Left renal cortex interstitium (tissue), 4 donors: ENCODE results near the gene MAP3K12. TPM values are rescaled to one million over a fixed set of nuclear protein-coding genes. Genes with fewer than 3 reads are reported as not detected.
"Not testable (repeated sequence)": the region's sequence is repeated elsewhere in the genome, so short reads cannot be mapped to it uniquely, and the experiment has no call there.

Experiments used
- DNase-seq, 4 donors: peaks; one replicate each; pipeline ENCODE4 v3.0.0-alpha.2; 2013; ENCODE audit warnings: low read depth in 4 of 4, low spot score in 2 of 4, missing footprints in 1 of 4
- polyA plus RNA-seq, 4 donors: library from polyadenylated mRNA; unstranded; fragments of 120-200 nt; gene quantifications; one replicate each; pipeline ENCODE4 v1.2.1, GENCODE V29; 2013; ENCODE audit not compliant: insufficient read length in 4 of 4

The MAP3K12 gene, protein sequence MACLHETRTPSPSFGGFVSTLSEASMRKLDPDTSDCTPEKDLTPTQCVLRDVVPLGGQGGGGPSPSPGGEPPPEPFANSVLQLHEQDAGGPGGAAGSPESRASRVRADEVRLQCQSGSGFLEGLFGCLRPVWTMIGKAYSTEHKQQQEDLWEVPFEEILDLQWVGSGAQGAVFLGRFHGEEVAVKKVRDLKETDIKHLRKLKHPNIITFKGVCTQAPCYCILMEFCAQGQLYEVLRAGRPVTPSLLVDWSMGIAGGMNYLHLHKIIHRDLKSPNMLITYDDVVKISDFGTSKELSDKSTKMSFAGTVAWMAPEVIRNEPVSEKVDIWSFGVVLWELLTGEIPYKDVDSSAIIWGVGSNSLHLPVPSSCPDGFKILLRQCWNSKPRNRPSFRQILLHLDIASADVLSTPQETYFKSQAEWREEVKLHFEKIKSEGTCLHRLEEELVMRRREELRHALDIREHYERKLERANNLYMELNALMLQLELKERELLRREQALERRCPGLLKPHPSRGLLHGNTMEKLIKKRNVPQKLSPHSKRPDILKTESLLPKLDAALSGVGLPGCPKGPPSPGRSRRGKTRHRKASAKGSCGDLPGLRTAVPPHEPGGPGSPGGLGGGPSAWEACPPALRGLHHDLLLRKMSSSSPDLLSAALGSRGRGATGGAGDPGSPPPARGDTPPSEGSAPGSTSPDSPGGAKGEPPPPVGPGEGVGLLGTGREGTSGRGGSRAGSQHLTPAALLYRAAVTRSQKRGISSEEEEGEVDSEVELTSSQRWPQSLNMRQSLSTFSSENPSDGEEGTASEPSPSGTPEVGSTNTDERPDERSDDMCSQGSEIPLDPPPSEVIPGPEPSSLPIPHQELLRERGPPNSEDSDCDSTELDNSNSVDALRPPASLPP
- polyA plus RNA-seq, result 10 to 100 TPM; 17.6 to 37.8 (median 28.6) TPM

GRCh38 chr12:53499266-53500141 is at the start of gene MAP3K12:
MAP3K12 (minus strand) TSS chr12:53499458; CDS start chr12:53487391, 12,067 bp downstream.
- peak in 1 of 4 donors; percentile 37 for DNase-seq

DNA sequence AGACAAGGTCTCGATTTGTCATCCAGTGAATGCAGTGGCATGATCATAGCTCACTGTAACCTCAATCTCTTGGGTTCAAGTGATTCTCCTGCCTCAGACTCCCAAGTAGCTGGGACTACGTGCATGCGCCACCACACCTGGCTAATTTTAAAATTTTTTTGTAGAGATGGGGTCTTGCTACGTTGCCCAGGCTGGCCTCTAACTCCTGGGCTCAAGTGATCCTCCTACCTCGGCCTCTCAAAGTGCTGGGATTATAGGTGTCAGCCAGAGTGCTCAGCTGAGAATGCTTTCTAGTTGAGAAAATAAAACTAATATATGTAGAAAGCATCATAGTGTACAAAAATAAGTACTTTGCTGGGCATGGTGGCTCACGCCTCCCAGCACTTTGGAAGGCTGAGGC is 49.1 kb upstream of the MAP3K12 start:
- DNase-seq, result not testable (repeated sequence)

DNA sequence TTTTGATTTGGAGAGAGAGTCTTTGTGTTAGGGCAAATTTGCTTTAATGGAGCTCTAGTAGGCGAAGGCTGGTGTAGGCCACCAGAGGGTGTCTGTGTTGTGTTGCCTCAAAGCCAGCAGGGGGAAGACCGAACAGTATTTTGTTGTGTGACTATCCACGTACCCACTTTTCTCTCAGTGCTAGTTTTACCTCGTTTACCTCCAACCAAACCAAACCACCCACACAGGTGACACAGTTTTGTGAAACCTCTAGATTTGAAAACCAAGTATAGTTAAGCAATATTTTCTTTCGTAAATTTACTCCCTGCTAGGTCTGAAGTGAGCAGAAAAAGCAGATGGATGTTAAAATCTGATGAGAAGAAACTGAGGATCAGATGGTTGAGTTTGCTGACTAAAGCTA is 44.3 kb upstream of the MAP3K12 start:
- peak in 1 of 4 donors; percentile 56 for DNase-seq

GRCh38 chr12:53539526-53539925 is 40.3 kb upstream of the MAP3K12 start:
- DNase-seq, result no peak

- no peak for DNase-seq
These were observed 39.0 kb upstream of the MAP3K12 start for GRCh38 chr12:53538209-53538689.

- DNase-seq, result no peak
These were observed 37.7 kb upstream of the MAP3K12 start for GRCh38 chr12:53536962-53537361.

DNA sequence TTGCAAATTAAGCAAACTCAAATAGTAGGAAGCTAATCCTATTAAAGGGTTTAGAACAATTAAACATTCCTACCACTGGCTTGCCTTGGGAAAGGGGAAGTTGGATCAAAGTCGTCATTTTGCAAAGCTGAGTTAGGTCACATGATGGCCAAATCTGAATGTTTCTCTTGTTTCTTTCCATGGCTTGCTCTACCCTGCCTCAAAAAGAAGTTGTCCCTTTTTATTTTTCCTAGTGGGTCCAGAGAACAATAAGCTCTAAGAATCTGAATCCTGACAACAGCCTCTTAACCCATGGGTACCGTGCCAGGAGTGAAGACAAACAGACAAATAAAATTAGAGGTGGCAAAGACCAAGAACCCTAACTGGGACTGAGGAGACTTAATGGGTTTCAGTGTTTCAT is 34.2 kb upstream of the MAP3K12 start:
- DNase-seq, result no peak

GRCh38 chr12:53532524-53533445 is 33.5 kb upstream of the MAP3K12 start:
- no peak for DNase-seq

- no peak for DNase-seq
These were observed 32.8 kb upstream of the MAP3K12 start for GRCh38 chr12:53532021-53532420.

DNA sequence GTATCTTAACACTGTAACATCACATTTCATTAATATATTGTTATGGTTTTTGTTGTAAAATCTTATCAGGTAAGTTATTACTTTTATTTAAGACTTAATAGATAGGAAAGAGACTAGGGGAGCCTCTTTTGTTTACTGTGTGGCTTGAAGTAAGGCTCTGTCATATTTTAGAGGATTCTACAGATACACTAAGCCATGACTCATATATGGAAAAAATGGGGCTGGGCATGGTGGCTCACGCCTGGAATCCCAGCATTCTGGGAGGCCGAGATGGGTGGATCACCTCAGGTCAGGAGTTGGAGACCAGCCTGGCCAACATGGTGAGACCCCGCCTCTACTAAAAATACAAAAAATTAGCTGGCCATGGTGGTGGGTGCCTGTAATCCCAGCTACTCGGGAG is 31.7 kb upstream of the MAP3K12 start:
- no peak for DNase-seq

- DNase-seq, result no peak
These were observed 30.8 kb upstream of the MAP3K12 start for GRCh38 chr12:53530061-53530460.

DNA sequence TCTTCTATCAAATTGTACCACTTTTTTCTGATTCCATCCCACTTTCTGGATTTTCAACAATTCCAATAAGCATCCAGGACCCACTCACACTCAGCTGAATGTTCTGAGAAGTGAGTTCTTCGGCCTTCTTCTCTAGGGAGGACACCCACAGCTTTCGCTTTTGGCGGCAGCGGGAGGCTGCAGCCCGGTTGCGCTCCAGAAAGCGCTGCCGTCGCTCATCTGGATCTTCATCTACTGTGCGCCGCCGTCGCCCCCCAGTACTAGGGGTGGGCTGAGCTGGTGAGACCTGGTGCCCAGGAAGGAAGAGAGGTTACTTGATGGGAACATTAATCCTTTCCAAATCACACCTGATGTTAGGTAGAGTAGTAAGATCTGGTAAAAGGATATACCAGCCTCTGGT is 25.2 kb upstream of the MAP3K12 start:
- DNase-seq, result no peak

DNA sequence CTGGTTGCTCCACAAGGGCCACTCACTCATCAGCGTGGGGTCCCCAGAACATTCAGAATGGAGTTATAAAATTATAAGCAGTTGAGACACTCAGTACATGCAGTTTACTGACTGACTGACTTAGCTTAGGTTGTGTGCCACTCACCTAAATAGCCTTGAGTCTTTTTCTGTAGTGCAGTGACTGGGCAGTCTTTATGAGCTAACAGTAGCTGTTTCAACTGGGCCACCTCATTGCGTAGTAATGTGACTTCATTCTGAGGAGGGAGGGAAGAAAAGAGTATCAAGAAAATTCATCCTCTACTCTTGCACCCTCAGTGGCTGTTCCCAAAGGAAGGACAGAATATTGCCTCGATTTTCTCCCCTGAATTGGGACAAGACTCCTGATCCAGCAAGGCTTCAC is 23.9 kb upstream of the MAP3K12 start:
- DNase-seq, result no peak

DNA sequence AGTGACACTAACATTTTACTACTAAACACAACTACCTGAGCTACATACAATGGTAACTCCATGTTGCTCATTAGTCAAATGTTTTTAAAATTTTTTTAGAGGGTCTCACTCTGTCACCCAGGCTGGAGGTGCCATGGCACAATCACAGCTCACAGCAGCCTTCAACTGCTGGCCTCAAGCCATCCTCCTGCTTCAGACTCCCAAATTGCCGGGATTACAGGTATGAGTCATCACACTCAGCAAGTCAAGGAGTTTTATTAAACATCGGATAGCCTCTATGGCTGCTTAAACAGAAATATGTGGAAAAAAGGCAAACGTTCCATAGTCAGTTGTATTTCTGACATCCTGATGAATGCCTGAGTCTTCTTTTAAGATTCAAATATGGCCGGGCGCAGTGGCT is 19.1 kb upstream of the MAP3K12 start:
- DNase-seq, result no peak

- no peak for DNase-seq
These were observed 17.6 kb upstream of the MAP3K12 start for GRCh38 chr12:53516758-53517455.

DNA sequence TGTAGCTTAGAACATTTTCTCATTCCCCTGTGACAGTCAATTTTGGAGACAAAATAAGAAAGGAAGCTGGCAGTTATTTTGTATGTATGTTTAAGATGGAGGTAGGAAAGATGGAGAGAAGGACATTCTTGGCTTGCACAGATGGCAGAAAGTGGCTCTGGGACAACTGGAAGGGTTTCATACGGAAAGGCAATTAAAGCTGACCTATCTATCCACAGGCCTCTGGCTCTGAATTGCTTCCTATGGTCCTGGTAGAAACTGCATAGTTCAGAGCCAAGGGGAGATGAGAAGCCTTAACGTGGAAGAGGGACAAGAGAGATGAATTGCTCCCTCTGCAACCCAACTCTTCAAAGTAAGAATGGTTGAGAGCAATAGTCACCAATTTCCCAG is 16.0 kb upstream of the MAP3K12 start:
- no peak for DNase-seq

DNA sequence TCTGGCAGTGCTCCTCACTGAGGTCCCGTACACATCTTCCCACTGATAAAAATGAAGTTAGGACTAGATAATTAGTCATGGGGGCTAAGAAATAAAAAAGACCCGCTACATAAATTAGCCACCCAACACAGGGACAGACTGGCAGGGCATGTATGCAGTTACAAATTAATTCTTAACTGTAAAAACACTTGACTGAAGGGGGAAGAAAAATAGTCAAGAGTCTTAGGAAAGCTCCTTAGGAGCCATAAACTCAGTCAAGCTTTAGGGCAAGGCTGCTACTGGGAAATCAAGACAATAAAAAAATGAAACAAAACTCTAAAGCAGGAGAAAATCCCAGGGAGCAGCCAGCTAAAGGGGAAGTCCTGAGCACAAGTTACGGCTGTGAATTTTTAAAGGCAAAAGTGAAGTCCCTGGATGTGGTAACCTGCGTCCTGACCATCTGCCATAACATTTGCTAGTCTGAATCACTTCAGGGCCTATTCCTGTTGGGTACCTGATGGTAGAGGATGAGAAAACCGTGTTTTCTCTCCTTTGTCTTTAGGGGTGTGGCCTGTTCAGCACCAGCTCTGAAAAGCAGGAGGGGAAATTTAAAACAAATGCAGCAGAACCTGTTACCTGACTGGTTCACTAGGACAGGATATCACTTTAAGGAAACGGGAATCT is 15.5 kb upstream of the MAP3K12 start:
- no peak for DNase-seq

- no peak for DNase-seq
These were observed 14.6 kb upstream of the MAP3K12 start for GRCh38 chr12:53513712-53514410.
